Neural cell (in vitro differentiated cells): ENCODE measurements around the gene WDFY3. TPM values are rescaled to one million over a fixed set of nuclear protein-coding genes. Genes with fewer than 3 reads are reported as not detected.

Source experiments
- H2AFZ ChIP-seq: fragments of 200-600, 300-800 bp; sonication (generic), shearing (Covaris generic); 2 replicates; pipeline ENCODE4 v1.6.0; 2014; ENCODE audit warnings: low read depth, mild to moderate bottlenecking, antibody characterized with exemption, low read length, moderate library complexity
- H3F3A ChIP-seq: fragments of 200-600 bp; shearing (Covaris generic); 2 replicates; pipeline ENCODE4 v1.6.1; 2016; ENCODE audit warnings: mild to moderate bottlenecking, moderate library complexity, mixed read lengths, antibody characterized with exemption, low read length; ENCODE audit not compliant: insufficient read depth, poor library complexity, severe bottlenecking
- H3K27ac ChIP-seq: fragments of 200-600, 300-800 bp; sonication (generic), shearing (Covaris generic); 2 replicates; pipeline ENCODE4 v1.5.1; 2014; ENCODE audit warnings: mild to moderate bottlenecking, low read length, moderate library complexity
- H3K27me3 ChIP-seq: fragments of 300-800, 200-600 bp; sonication (generic), shearing (Covaris generic); 2 replicates; pipeline ENCODE4 v1.6.0; 2014; ENCODE audit warnings: mild to moderate bottlenecking, low read depth, low read length, moderate library complexity; ENCODE audit not compliant: insufficient read depth
- H3K36me3 ChIP-seq: fragments of 300-800, 200-600 bp; sonication (generic), shearing (Covaris generic); 2 replicates; pipeline ENCODE4 v1.5.1; 2014; ENCODE audit warnings: mild to moderate bottlenecking, antibody characterized with exemption, low read length, moderate library complexity; ENCODE audit not compliant: insufficient read depth
- H3K4me2 ChIP-seq: fragments of 300-800, 200-600 bp; sonication (generic), shearing (Covaris generic); 2 replicates; pipeline ENCODE4 v1.6.0; 2014; ENCODE audit warnings: mild to moderate bottlenecking, low read length
- H3K4me3 ChIP-seq: fragments of 300-800, 200-600 bp; sonication (generic), shearing (Covaris generic); 2 replicates; pipeline ENCODE4 v1.5.1; 2014; ENCODE audit warnings: mild to moderate bottlenecking, low read length, moderate library complexity
- H3K79me2 ChIP-seq: fragments of 200-600 bp; shearing (Covaris generic); replicated peaks from 2 replicates; pipeline ENCODE4 v1.6.0; 2014; ENCODE audit warnings: mild to moderate bottlenecking, low read length, moderate library complexity; ENCODE audit not compliant: insufficient read depth
- H3K9ac ChIP-seq: fragments of 300-800, 200-600 bp; sonication (generic), shearing (Covaris generic); 2 replicates; pipeline ENCODE4 v1.6.1; 2016; ENCODE audit warnings: mild to moderate bottlenecking, low read length, mixed read lengths
- H3K9me2 ChIP-seq: fragments of 200-600 bp; shearing (Covaris generic); 2 replicates; pipeline ENCODE4 v1.6.1; 2016; ENCODE audit warnings: mild to moderate bottlenecking, low read length, mixed read lengths; ENCODE audit not compliant: insufficient read depth
- H3K9me3 ChIP-seq: fragments of 200-600, 300-800 bp; sonication (generic), shearing (Covaris generic); 2 replicates; pipeline ENCODE4 v1.6.1; 2016; ENCODE audit warnings: mild to moderate bottlenecking, mixed run types, low read length, moderate library complexity, mixed read lengths
- H4K20me1 ChIP-seq: fragments of 200-600 bp; shearing (Covaris generic); 2 replicates; pipeline ENCODE4 v1.6.1; 2016; ENCODE audit warnings: mild to moderate bottlenecking, mixed run types; ENCODE audit not compliant: insufficient read depth
- EP300 ChIP-seq: fragments of 450-650 bp; conservative IDR thresholded peaks from 2 replicates; pipeline ENCODE4 v1.6.1; 2014; ENCODE audit warnings: antibody characterized with exemption, mild to moderate bottlenecking, moderate library complexity; ENCODE audit not compliant: poor library complexity, severe bottlenecking
- EZH2 ChIP-seq: fragments of 200-600, 300-800 bp; shearing (Covaris generic), sonication (generic); IDR thresholded peaks from 2 replicates; pipeline ENCODE4 v1.6.1; 2014; ENCODE audit warnings: antibody characterized with exemption, low read length, borderline replicate concordance, mild to moderate bottlenecking; ENCODE audit not compliant: insufficient read depth, poor library complexity, severe bottlenecking
- MXI1 ChIP-seq: fragments of 450-650 bp; conservative IDR thresholded peaks from 2 replicates; pipeline ENCODE4 v1.6.1; 2014; ENCODE audit warnings: antibody characterized with exemption, mild to moderate bottlenecking; ENCODE audit not compliant: poor library complexity, severe bottlenecking
- POLR2AphosphoS5 ChIP-seq: IDR thresholded peaks from 2 replicates; pipeline ENCODE4 v1.6.1; 2012
- RAD21 ChIP-seq: fragments of 450-650 bp; conservative IDR thresholded peaks from 2 replicates; pipeline ENCODE4 v1.6.1; 2014; ENCODE audit warnings: antibody characterized with exemption, mild to moderate bottlenecking, moderate library complexity
- SMC3 ChIP-seq: fragments of 450-650 bp; conservative IDR thresholded peaks from 2 replicates; pipeline ENCODE4 v1.6.1; 2014; ENCODE audit warnings: antibody characterized with exemption, mild to moderate bottlenecking, moderate library complexity; ENCODE audit not compliant: poor library complexity
- TAF1 ChIP-seq: IDR thresholded peaks from 2 replicates; pipeline ENCODE4 v1.6.1; 2012; ENCODE audit warnings: low read depth
- polyA plus RNA-seq: library from polyadenylated mRNA; depleted of rRNA; stranded (reverse); fragments of >200 nt; gene quantifications from 2 replicates; pipeline ENCODE4 v1.2.3, GENCODE V29; 2014
- TF ChIP-seq, protein P1 (sequence below): fragments of 450-650 bp; IDR thresholded peaks from 2 replicates; pipeline ENCODE4 v1.5.1; 2014; ENCODE audit warnings: antibody characterized with exemption, mild to moderate bottlenecking, moderate library complexity; ENCODE audit not compliant: poor library complexity, severe bottlenecking
- TF ChIP-seq, protein P2 (sequence below): IDR thresholded peaks from 2 replicates; pipeline ENCODE4 v1.6.1; 2012; ENCODE audit warnings: borderline replicate concordance

The WDFY3 gene
- polyA plus RNA-seq, 1 donor from 2014 or later, result 39.8 TPM

DNA sequence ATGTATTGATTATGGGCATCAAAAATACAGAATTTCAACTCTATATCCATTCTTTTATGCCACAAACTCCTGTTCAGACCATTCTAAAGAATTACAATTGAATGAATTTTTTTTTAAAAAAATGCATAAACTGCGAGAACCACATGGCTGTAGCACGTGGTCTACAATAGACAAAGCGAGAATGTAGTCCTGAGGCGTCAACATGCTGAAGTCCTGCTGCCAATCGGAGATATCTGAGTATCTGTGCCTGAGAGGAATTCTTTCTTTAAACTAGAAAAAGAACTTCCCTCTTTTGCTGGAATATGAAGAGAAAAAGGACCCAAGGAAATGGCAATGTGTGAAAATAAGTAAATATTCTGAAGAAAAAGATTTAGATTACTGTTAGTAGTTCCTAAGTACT is 277.9 kb downstream of the WDFY3 start:
- Histone ChIP-seq H3K9me3 (no peaks in the 10 kb centered on the region), H3K27ac (no peak overlapping the region), H3K79me2 (no peaks in the 10 kb centered on the region), H3K9ac (no peak overlapping the region), H3K27me3 (no peaks in the 10 kb centered on the region), H3F3A (no peaks in the 10 kb centered on the region), H3K4me2 (no peak overlapping the region), H2AFZ (no peak overlapping the region), H3K9me2 (no peaks in the 10 kb centered on the region), H3K4me3 (no peak overlapping the region), H3K36me3 (peaks cover 22% of the 10 kb centered on the region), H4K20me1 (no peaks in the 10 kb centered on the region)
- TF ChIP-seq TAF1 (no peak), SMC3 (no peak)

DNA sequence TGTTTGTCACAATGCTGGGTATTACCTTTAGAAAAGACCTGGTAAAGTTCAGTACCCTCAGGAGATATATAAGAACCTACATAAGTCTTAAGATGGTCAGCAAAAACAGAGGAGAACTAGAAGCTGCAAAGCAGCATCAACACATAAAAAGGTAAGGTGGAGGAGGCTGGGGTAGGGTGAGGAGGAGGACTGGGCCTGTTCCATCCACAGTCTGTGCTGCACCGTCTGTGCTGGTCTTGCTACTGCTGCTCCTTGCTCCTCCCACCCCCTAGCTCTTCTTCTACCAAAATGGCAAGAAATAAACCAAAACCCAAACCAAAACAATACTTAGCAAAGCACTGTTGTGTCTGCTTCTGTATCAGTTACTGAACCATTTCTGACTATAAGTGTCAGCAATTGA is 281.4 kb downstream of the WDFY3 start:
- no peak overlapping the region for H2AFZ ChIP-seq
- H3K36me3 ChIP-seq, result peaks cover 22% of the 10 kb centered on the region
- H3K4me2 ChIP-seq, result no peak overlapping the region

DNA sequence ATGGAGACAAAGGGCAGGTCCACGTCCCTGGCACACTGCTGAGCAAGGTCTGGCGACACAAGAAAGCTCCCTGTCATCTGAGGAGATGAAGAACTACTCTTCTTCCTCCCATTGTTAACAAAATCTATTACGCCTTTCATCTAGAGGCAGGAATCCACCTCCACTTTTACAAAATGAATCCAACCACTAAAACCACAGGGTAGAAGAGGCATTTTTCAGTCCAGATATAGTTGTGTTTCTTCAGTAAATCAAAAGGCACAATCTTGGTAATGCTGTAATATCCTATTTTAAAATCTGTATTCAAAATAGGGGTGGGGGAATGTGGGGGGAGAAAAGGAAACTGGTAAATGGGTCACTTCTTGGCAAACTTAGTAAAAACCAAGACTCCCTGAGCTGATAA is 282.1 kb downstream of the WDFY3 start:
- no peak overlapping the region for H3K4me2 ChIP-seq
- H3K27ac ChIP-seq, result no peak overlapping the region
- peaks cover 22% of the 10 kb centered on the region for H3K36me3 ChIP-seq

More for the DNA sequence above, 281.4 kb downstream of the WDFY3 start:
- no peak for TF ChIP-seq EZH2
- Histone ChIP-seq H3K9me3 (no peaks in the 10 kb centered on the region), H3F3A (no peaks in the 10 kb centered on the region), H4K20me1 (no peaks in the 10 kb centered on the region), H3K27ac (no peak overlapping the region), H3K4me3 (no peak overlapping the region), H3K27me3 (no peaks in the 10 kb centered on the region), H3K9me2 (no peaks in the 10 kb centered on the region), H3K79me2 (no peaks in the 10 kb centered on the region), H3K9ac (no peak overlapping the region)

More for the DNA sequence above, 282.1 kb downstream of the WDFY3 start:
- Histone ChIP-seq H3K9me3 (no peaks in the 10 kb centered on the region), H2AFZ (no peak overlapping the region), H3K27me3 (no peaks in the 10 kb centered on the region), H3F3A (no peaks in the 10 kb centered on the region), H3K79me2 (no peaks in the 10 kb centered on the region), H3K9me2 (no peaks in the 10 kb centered on the region), H3K4me3 (no peak overlapping the region), H3K9ac (no peak overlapping the region), H4K20me1 (no peaks in the 10 kb centered on the region)
- TF ChIP-seq, protein P1, sequence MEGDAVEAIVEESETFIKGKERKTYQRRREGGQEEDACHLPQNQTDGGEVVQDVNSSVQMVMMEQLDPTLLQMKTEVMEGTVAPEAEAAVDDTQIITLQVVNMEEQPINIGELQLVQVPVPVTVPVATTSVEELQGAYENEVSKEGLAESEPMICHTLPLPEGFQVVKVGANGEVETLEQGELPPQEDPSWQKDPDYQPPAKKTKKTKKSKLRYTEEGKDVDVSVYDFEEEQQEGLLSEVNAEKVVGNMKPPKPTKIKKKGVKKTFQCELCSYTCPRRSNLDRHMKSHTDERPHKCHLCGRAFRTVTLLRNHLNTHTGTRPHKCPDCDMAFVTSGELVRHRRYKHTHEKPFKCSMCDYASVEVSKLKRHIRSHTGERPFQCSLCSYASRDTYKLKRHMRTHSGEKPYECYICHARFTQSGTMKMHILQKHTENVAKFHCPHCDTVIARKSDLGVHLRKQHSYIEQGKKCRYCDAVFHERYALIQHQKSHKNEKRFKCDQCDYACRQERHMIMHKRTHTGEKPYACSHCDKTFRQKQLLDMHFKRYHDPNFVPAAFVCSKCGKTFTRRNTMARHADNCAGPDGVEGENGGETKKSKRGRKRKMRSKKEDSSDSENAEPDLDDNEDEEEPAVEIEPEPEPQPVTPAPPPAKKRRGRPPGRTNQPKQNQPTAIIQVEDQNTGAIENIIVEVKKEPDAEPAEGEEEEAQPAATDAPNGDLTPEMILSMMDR, result no peak
- TF ChIP-seq MXI1 (no peak), RAD21 (no peak), EP300 (no peak), EZH2 (no peak), SMC3 (no peak), POLR2AphosphoS5 (no peak), TAF1 (no peak)
- TF ChIP-seq, protein P2, sequence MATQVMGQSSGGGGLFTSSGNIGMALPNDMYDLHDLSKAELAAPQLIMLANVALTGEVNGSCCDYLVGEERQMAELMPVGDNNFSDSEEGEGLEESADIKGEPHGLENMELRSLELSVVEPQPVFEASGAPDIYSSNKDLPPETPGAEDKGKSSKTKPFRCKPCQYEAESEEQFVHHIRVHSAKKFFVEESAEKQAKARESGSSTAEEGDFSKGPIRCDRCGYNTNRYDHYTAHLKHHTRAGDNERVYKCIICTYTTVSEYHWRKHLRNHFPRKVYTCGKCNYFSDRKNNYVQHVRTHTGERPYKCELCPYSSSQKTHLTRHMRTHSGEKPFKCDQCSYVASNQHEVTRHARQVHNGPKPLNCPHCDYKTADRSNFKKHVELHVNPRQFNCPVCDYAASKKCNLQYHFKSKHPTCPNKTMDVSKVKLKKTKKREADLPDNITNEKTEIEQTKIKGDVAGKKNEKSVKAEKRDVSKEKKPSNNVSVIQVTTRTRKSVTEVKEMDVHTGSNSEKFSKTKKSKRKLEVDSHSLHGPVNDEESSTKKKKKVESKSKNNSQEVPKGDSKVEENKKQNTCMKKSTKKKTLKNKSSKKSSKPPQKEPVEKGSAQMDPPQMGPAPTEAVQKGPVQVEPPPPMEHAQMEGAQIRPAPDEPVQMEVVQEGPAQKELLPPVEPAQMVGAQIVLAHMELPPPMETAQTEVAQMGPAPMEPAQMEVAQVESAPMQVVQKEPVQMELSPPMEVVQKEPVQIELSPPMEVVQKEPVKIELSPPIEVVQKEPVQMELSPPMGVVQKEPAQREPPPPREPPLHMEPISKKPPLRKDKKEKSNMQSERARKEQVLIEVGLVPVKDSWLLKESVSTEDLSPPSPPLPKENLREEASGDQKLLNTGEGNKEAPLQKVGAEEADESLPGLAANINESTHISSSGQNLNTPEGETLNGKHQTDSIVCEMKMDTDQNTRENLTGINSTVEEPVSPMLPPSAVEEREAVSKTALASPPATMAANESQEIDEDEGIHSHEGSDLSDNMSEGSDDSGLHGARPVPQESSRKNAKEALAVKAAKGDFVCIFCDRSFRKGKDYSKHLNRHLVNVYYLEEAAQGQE, result no peak
